ENCODE results near the gene TULP1. TPM values are rescaled to one million over a fixed set of nuclear protein-coding genes. Genes with fewer than 3 reads are reported as not detected.
A peak's percentile ranks its signal among the peaks of the same experiment; 100 is the strongest.

TULP1 gene
- total and polyA plus RNA-seq, 2 of the 4 experiments (the other 2 are of a cell fraction): not detected

GRCh38 chr6:35497571-35498421 lies 14.9 kb downstream of the TULP1 start:
- Histone ChIP-seq H3K4ac (ENCODE audit: low read depth, low read length) (peak overlapping the region; percentile 68), H3K14ac (replicated peaks; ENCODE audit: low read depth, low read length) (peak overlapping the region; percentile 70), H3K18ac (ENCODE audit: low read depth, low read length) (peak overlapping the region; percentile 56; the same call in 1 of the 2 replicates), H3K4me1 (ENCODE audit: control insufficient read depth, insufficient read depth, low read length) (peaks cover 32% of the 10 kb centered on the region), H3K9ac (ENCODE audit: low read depth, low read length) (peak overlapping the region; percentile 69), H2BK15ac (ENCODE audit: low read depth, low read length) (peak overlapping the region; percentile 1; the same call in 1 of the 3 replicates), H2AK5ac (ENCODE audit: low read depth, low read length) (peak overlapping the region; percentile 74), H3K27ac (ENCODE audit: insufficient read depth, low read length) (peak overlapping the region; percentile 83), H3K79me1 (ENCODE audit: low read depth in 1 of 2, low read length in 2 of 2) (peaks cover 12 to 49% of the 10 kb centered on the region in 2 experiments; a peak in 3 of 4 replicates), H3K56ac (ENCODE audit: extremely low read depth, insufficient read depth, low read length) (peak overlapping the region; percentile 75), H3K4me2 (ENCODE audit: low read depth, low read length) (peak overlapping the region; percentile 69), H3K27me3 (ENCODE audit: control insufficient read depth, insufficient read depth, low read length) (no peaks in the 10 kb centered on the region), H3K23ac (ENCODE audit: low read depth, low read length) (peak overlapping the region; percentile 26; the same call in 1 of the 2 replicates), H2AK9ac (replicated peaks; ENCODE audit: low read depth, low read length, poor library complexity) (peak overlapping the region; percentile 97), H3K9me3 (ENCODE audit: control insufficient read depth, insufficient read depth, low read length) (no peaks in the 10 kb centered on the region), H4K20me1 (ENCODE audit: insufficient read depth, low read length) (peaks cover 33% of the 10 kb centered on the region), H3K36me3 (ENCODE audit: control insufficient read depth, insufficient read depth, low read length) (0 out of 2 replicates have a peak, but pooled peaks cover 5% of the 10 kb centered on the region), H2BK120ac (ENCODE audit: low read depth, low read length) (peak overlapping the region; percentile 36; the same call in 1 of the 2 replicates), H4K5ac (ENCODE audit: low read depth, low read length) (peak overlapping the region; percentile 38; the same call in 1 of the 2 replicates), H3K9me1 (ENCODE audit: insufficient read depth, low read length) (peaks cover 38% of the 10 kb centered on the region), H4K8ac (ENCODE audit: low read depth in 2 of 2, low read length in 2 of 2) (peak overlapping the region; percentile 52 to 73; a peak in 3 of 4 replicates), H4K91ac (ENCODE audit: insufficient read depth, low read depth, low read length) (peak overlapping the region; percentile 78), H2AFZ (replicated peaks; ENCODE audit: low read length, poor library complexity) (peak overlapping the region; percentile 80), H2BK5ac (ENCODE audit: low read depth, low read length, poor library complexity, severe bottlenecking) (peak overlapping the region; percentile 44), H2BK20ac (ENCODE audit: low read depth, low read length) (no peak overlapping the region), H3K4me3 (ENCODE audit: insufficient read depth, low read depth, low read length) (peak overlapping the region; percentile 63)
- DNase-seq: peak; percentile 75
- in situ Hi-C loops (cut with MboI; ENCODE audit: low sequenced_read_pairs) (no loop called here), intact Hi-C loops (cut with micrococcal nuclease) (no loop called here), dilution Hi-C loops (cut with HindIII; ENCODE audit: low sequenced_read_pairs, unreplicated experiment) (no loop called here)
- no TSS peak for BruUV-seq (replicated peaks)
- peak; percentile 42 for ATAC-seq (ENCODE audit: low read depth)
- ChIA-PET POLR2A (ENCODE audit: unreplicated experiment) (no interaction called here), CTCF (interaction anchor here (1.0 to 1.1 kb wide), 2 partner anchors 8 to 156 kb away, joined by 3 to 4 read pairs; no protein-coding TSS in a partner anchor)
- 23% methylated on average over 8 of the region's 77 CpGs; no CpG with 5 or more reads in 1 of the 2 experiments for WGBS, 2 experiments (ENCODE audit: extremely low coverage in 2 of 2, insufficient read length in 1 of 2)
- TF ChIP-seq CHD1 (IDR thresholded peaks at IDR 0.05; ENCODE audit: low read depth, low read length) (no peak), FOS (IDR thresholded peaks at IDR 0.05; ENCODE audit: low read depth, low read length) (no peak; the same call in 1 of the 2 replicates), MAFK (IDR thresholded peaks at IDR 0.05; ENCODE audit: low read depth, low read length) (no peak), ELK1 (IDR thresholded peaks at IDR 0.05; ENCODE audit: borderline replicate concordance, low read depth, low read length) (no peak), RAD21 (IDR thresholded peaks at IDR 0.05; ENCODE audit: low read length) (no peak), POLR2A (IDR thresholded peaks at IDR 0.05; ENCODE audit: low read depth, low read length) (peak; percentile 52), MAZ (IDR thresholded peaks at IDR 0.05; ENCODE audit: borderline replicate concordance, low read depth, low read length) (peak; percentile 89), MXI1 (IDR thresholded peaks at IDR 0.05; ENCODE audit: borderline replicate concordance, low read depth, low read length) (no peak), BHLHE40 (IDR thresholded peaks at IDR 0.05; ENCODE audit: low read depth, low read length) (0 out of 2 replicates have a peak, but pooled peaks have one; percentile 12), RFX5 (IDR thresholded peaks at IDR 0.05; ENCODE audit: low read depth, low read length) (no peak), SMC3 (IDR thresholded peaks at IDR 0.05; ENCODE audit: low read depth, low read length) (no peak), CEBPB (IDR thresholded peaks at IDR 0.05; ENCODE audit: low read depth, low read length) (no peak), CTCF (conservative IDR thresholded peaks at IDR 0.05; ENCODE audit: low read depth, low read length) (0 out of 2 replicates have a peak, but pooled peaks have one; percentile 8)

All from IMR-90 (cell line).